Purkinje cell (primary cell): ENCODE results near the gene GSTA3. TPM values are rescaled to one million over a fixed set of nuclear protein-coding genes. Genes with fewer than 3 reads are reported as not detected.

ENCODE experiments used
- polyA plus RNA-seq: library from polyadenylated mRNA; unstranded; fragments of >200 nt; fragmentation: Nextera tagmentation; gene quantifications from 2 replicates; pipeline ENCODE4 v1.2.1, GENCODE V29; 2014

The GSTA3 gene
- not detected in 2 replicates for polyA plus RNA-seq

DNA sequence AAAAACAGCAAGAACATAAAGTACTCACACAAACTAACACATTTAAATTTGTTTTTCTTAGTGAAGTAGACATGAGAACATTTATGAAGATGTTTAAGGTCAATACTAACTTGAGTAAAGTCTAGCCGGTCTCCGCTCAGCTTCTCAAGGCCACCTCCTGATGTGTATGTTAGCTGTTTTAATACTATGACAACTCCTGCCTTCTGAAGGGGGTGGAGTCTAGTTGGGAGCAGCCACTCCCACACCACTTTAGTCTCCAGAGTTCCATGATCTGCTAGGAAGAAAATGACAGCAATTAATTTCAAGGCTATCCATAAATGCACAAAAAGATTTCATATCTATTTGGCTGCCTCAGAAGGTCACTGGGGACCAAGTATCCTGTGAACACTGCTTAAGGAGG is at the start of gene GSTA3:
GSTA3 (minus strand) TSS at position 168 of the 400 bp plus-strand sequence. CDS start 3,864 bp downstream, outside the sequence.

Other genes starting within 250 kb of the GSTA3 start
- 560 and 744 TPM in 2 replicates for gene TMEM14A, start 238.6 kb downstream of the GSTA3 start, polyA plus RNA-seq
- gene GSTA2, start 146.2 kb downstream of the GSTA3 start, polyA plus RNA-seq: not detected in 2 replicates
- gene GSTA1, start 105.9 kb downstream of the GSTA3 start, polyA plus RNA-seq: not detected in 2 replicates
- not detected in 2 replicates for gene GSTA5, start 68.9 kb downstream of the GSTA3 start, polyA plus RNA-seq
- gene GSTA4, start 85.6 kb upstream of the GSTA3 start, polyA plus RNA-seq: 121 and 151 TPM in 2 replicates
- 3.9 and 5.0 TPM in 2 replicates for gene CILK1, start 152.1 kb upstream of the GSTA3 start, polyA plus RNA-seq
- gene FBXO9, start 155.7 kb upstream of the GSTA3 start, polyA plus RNA-seq: 31.1 and 41.4 TPM in 2 replicates
- gene GCM1, start 239.1 kb upstream of the GSTA3 start, polyA plus RNA-seq: 0.48 TPM in 1 of 2 replicates, not detected in the other